Measurements from ENCODE around the gene OR51B2. TPM values are rescaled to one million over a fixed set of nuclear protein-coding genes. Genes with fewer than 3 reads are reported as not detected.

OR51B2 gene
- total and polyA plus RNA-seq, 4 donors = 0.17 to 0.37 TPM; not detected in 2

DNA sequence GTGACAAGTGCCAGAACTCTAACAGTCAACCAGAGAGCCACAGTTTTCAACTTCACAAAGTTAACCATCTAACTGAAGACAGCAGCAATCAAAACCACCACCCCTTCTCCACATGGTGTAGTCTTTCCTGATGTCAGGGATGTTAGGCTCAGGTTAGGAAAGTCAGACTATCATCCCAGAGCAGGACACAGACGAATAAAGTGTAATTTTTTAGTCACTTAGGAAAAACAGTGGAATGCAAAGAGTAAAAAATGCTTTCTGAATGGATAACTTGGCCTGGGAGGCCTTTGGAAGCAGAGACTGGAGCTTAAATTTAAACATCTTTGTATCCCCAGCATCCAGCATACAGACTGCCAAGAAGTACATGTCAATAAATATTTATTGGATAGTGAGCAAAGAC, 37.7 kb downstream of the OR51B2 start (continued):
- TF ChIP-seq ATF3 (IDR thresholded peaks at IDR 0.05) = no peak

DNA sequence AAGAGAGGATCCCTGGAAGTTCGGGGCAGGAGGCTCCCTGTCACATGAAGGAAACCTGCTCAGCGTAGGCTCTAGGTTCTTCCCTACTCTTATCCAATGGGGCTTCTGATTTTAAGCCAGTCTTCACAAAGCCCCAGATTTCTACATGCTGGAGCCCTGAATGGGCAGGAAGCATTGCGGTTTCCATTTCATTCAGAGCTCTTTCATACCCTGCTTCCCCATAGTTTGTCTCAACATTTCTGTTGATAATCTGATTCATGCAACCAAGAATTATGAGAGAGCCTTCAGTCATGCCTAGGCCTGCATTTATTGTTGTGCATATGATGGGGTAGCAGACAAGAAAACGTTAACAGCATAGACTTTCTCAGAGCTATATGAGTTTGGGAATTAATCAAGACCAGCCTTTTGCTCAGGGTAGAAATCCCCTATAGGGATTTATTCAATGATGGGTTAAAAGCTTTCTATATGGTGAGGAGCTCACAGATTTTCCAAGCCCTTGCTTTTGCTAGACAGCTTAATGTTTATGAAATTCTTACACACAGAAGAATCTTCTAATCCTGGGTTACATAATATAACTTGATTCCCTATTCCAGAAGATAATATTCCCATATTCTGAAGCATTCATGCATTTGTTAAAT, 38.3 kb downstream of the OR51B2 start:
- DNase-seq (ENCODE audit: low spot score) = no peak
- TF ChIP-seq SP1 (IDR thresholded peaks at IDR 0.05) = no peak
- no peak overlapping the region for H3K27ac ChIP-seq (ENCODE audit: low read depth in 1 of 2, low read length in 2 of 2)
- H3K27me3 ChIP-seq (ENCODE audit: control insufficient read depth in 4 of 4, insufficient read depth in 4 of 4, low read length in 3 of 4) = no peaks in the 10 kb centered on the region
- H3K9ac ChIP-seq (ENCODE audit: low read depth in 1 of 2, low read length in 2 of 2) = no peak overlapping the region
- no peaks in the 10 kb centered on the region for H3K4me1 ChIP-seq (ENCODE audit: control insufficient read depth in 4 of 4, insufficient read depth in 4 of 4, low read length in 3 of 4)
- 83% methylated on average over 4 of the region's 4 CpGs for WGBS
- no peak overlapping the region for H3K4me3 ChIP-seq (ENCODE audit: low read depth in 1 of 3, low read length in 3 of 3)
- H3K36me3 ChIP-seq (ENCODE audit: control insufficient read depth in 4 of 4, insufficient read depth in 3 of 4, low read depth in 1 of 4, low read length in 3 of 4) = no peaks in the 10 kb centered on the region
- H3K9me3 ChIP-seq (ENCODE audit: control insufficient read depth in 4 of 4, low read length in 3 of 4) = no peaks in the 10 kb centered on the region

GRCh38 chr11:5284637-5285036, 39.5 kb downstream of the OR51B2 start:
- Histone ChIP-seq H3K9ac (ENCODE audit: low read depth in 1 of 2, low read length in 2 of 2) (no peak overlapping the region), H3K36me3 (ENCODE audit: control insufficient read depth in 4 of 4, insufficient read depth in 3 of 4, low read depth in 1 of 4, low read length in 3 of 4) (no peaks in the 10 kb centered on the region), H3K27ac (ENCODE audit: low read depth in 1 of 2, low read length in 2 of 2) (no peak overlapping the region), H3K4me3 (ENCODE audit: low read depth in 1 of 3, low read length in 3 of 3) (no peak overlapping the region), H3K9me3 (ENCODE audit: control insufficient read depth in 4 of 4, low read length in 3 of 4) (no peaks in the 10 kb centered on the region), H3K4me1 (ENCODE audit: control insufficient read depth in 4 of 4, insufficient read depth in 4 of 4, low read length in 3 of 4) (no peaks in the 10 kb centered on the region), H3K27me3 (ENCODE audit: control insufficient read depth in 4 of 4, insufficient read depth in 4 of 4, low read length in 3 of 4) (no peaks in the 10 kb centered on the region)
- WGBS = 88% methylated on average over 2 of the region's 2 CpGs
- TF ChIP-seq ATF3 (IDR thresholded peaks at IDR 0.05) (no peak), FOXA2 (IDR thresholded peaks at IDR 0.05) (no peak), NR2F2 (IDR thresholded peaks at IDR 0.05) (no peak), FOXA1 (IDR thresholded peaks at IDR 0.05) (no peak), JUND (IDR thresholded peaks at IDR 0.05) (no peak), HNF4A (conservative IDR thresholded peaks at IDR 0.05) (no peak), EGR1 (IDR thresholded peaks at IDR 0.05; ENCODE audit: low read depth in 2 of 2) (no peak), HNF4G (IDR thresholded peaks at IDR 0.05) (no peak), YY1 (IDR thresholded peaks at IDR 0.05) (no peak), RXRA (IDR thresholded peaks at IDR 0.05) (no peak), ZBTB33 (IDR thresholded peaks at IDR 0.05) (no peak), GABPA (IDR thresholded peaks at IDR 0.05 in 1 of 2, conservative IDR thresholded peaks at IDR 0.05 in 1 of 2) (no peak), RAD21 (IDR thresholded peaks at IDR 0.05) (no peak), TAF1 (conservative IDR thresholded peaks at IDR 0.05) (no peak), SP1 (IDR thresholded peaks at IDR 0.05) (no peak), CTCF (IDR thresholded peaks at IDR 0.05; ENCODE audit: low read depth, low read length, missing input control) (no peak), REST (IDR thresholded peaks at IDR 0.05) (no peak)
- TF ChIP-seq, protein P1, sequence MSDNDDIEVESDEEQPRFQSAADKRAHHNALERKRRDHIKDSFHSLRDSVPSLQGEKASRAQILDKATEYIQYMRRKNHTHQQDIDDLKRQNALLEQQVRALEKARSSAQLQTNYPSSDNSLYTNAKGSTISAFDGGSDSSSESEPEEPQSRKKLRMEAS (IDR thresholded peaks at IDR 0.05) = no peak
- peak; percentile 82 for DNase-seq (ENCODE audit: low spot score)
